HUDEP-2 (cell line): Measurements from ENCODE around the gene MTREX.

ENCODE experiments used
- DNase-seq, 76 experiments: peaks; one replicate each; lab custom pipeline; 2025; ENCODE audit not compliant: unreplicated experiment in 76 of 76; lab: John Stamatoyannopoulos, UW

MTREX gene

GRCh38 chr5:55456216-55456895 lies 148.6 kb downstream of the MTREX start:
- DNase-seq = no peak

- no peak for DNase-seq
Observed at GRCh38 chr5:55459572-55459971, 151.8 kb downstream of the MTREX start.

GRCh38 chr5:55463613-55464012 lies 155.8 kb downstream of the MTREX start:
- no peak for DNase-seq

- no peak for DNase-seq
Observed at GRCh38 chr5:55467862-55468551, 160.2 kb downstream of the MTREX start.

GRCh38 chr5:55469839-55470238 lies 162.1 kb downstream of the MTREX start:
- no peak for DNase-seq

- DNase-seq = no peak
Observed at GRCh38 chr5:55470282-55470681, 162.5 kb downstream of the MTREX start.

- no peak for DNase-seq
Observed at GRCh38 chr5:55471468-55471867, 163.7 kb downstream of the MTREX start.

GRCh38 chr5:55472642-55473041 lies 164.9 kb downstream of the MTREX start:
- DNase-seq = no peak
